Suprapubic skin (tissue), 4 donors: ENCODE results near the gene ARAP2. TPM values are rescaled to one million over a fixed set of nuclear protein-coding genes. Genes with fewer than 3 reads are reported as not detected.

Experiments
- DNase-seq, 2 donors: peaks; one replicate each; pipeline ENCODE4 v3.0.0-alpha.2; 2019; ENCODE audit warnings: low spot score in 2 of 2
- H3K27ac ChIP-seq: fragments of 200-600 bp; sonication (generic); one replicate; pipeline ENCODE4 v1.5.1; 2019
- H3K27me3 ChIP-seq: fragments of 200-600 bp; sonication (generic); one replicate; pipeline ENCODE4 v1.5.1; 2019
- H3K36me3 ChIP-seq: fragments of 200-600 bp; sonication (generic); one replicate; pipeline ENCODE4 v1.5.1; 2019
- H3K4me1 ChIP-seq: fragments of 200-600 bp; sonication (generic); one replicate; pipeline ENCODE4 v1.5.1; 2019
- H3K4me3 ChIP-seq: fragments of 200-600 bp; sonication (generic); one replicate; pipeline ENCODE4 v1.5.1; 2019; ENCODE audit warnings: mild to moderate bottlenecking
- H3K9me3 ChIP-seq: fragments of 200-600 bp; sonication (generic); one replicate; pipeline ENCODE4 v1.5.1; 2019
- EP300 ChIP-seq: sonication (generic); formaldehyde crosslinking; IDR thresholded peaks from one replicate; pipeline ENCODE4 v1.6.1; 2017; ENCODE audit warnings: antibody characterized with exemption
- POLR2A ChIP-seq, 2 donors: fragments of 450-650 bp; IDR thresholded peaks; one replicate each; pipeline ENCODE4 v1.6.1; 2017; ENCODE audit warnings: antibody characterized with exemption in 2 of 2, mild to moderate bottlenecking in 2 of 2, moderate library complexity in 2 of 2
- POLR2AphosphoS5 ChIP-seq, 3 donors: sonication (generic); formaldehyde crosslinking; IDR thresholded peaks; one replicate each; pipeline ENCODE4 v1.6.1; 2017; ENCODE audit warnings: antibody characterized with exemption in 3 of 3
- WGBS: methylation state at CpG from one replicate; pipeline ENCODE4 v1.1.5; 2018; 5-methylcytosine and 5-hydroxymethylcytosine counted together
- total RNA-seq, 4 donors: library from RNA; depleted of rRNA; stranded (reverse); fragments of >200 nt; gene quantifications; one replicate each; pipeline ENCODE4 v1.1.0, GENCODE V29; 2016
- TF ChIP-seq, protein P1 (sequence below), 2 donors: fragments of 200-600 bp in 1 of 2; fragments of 450-650 bp in 1 of 2; sonication (generic) in 1 of 2; IDR thresholded peaks; one replicate each; pipeline ENCODE4 v1.5.1; 2016 to 2019; ENCODE audit warnings: antibody characterized with exemption in 2 of 2, mild to moderate bottlenecking in 1 of 2, moderate library complexity in 1 of 2

Gene ARAP2
- total RNA-seq, 4 donors from 2014 or later = 88.2 to 203 (median 117) TPM

- no peak overlapping the region for H3K4me3 ChIP-seq
- no peaks in the 10 kb centered on the region for H3K9me3 ChIP-seq
- H3K27ac ChIP-seq = no peak overlapping the region
- TF ChIP-seq EP300 (no peak), POLR2AphosphoS5 (IDR thresholded peaks at IDR 0.05) (no peak), POLR2A (IDR thresholded peaks at IDR 0.05) (no peak)
- TF ChIP-seq, protein P1, sequence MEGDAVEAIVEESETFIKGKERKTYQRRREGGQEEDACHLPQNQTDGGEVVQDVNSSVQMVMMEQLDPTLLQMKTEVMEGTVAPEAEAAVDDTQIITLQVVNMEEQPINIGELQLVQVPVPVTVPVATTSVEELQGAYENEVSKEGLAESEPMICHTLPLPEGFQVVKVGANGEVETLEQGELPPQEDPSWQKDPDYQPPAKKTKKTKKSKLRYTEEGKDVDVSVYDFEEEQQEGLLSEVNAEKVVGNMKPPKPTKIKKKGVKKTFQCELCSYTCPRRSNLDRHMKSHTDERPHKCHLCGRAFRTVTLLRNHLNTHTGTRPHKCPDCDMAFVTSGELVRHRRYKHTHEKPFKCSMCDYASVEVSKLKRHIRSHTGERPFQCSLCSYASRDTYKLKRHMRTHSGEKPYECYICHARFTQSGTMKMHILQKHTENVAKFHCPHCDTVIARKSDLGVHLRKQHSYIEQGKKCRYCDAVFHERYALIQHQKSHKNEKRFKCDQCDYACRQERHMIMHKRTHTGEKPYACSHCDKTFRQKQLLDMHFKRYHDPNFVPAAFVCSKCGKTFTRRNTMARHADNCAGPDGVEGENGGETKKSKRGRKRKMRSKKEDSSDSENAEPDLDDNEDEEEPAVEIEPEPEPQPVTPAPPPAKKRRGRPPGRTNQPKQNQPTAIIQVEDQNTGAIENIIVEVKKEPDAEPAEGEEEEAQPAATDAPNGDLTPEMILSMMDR (IDR thresholded peaks at IDR 0.05) = no peak
- 90% methylated on average over 10 of the region's 10 CpGs for WGBS
- peaks cover 12% of the 10 kb centered on the region for H3K4me1 ChIP-seq
- no peak for DNase-seq
- no peaks in the 10 kb centered on the region for H3K36me3 ChIP-seq
- no peaks in the 10 kb centered on the region for H3K27me3 ChIP-seq
Measured at GRCh38 chr4:36233567-36234266, 10.6 kb downstream of the ARAP2 start.

GRCh38 chr4:36230534-36230933, 13.8 kb downstream of the ARAP2 start:
- no peak for DNase-seq
- no peak overlapping the region for H3K4me3 ChIP-seq
- no peaks in the 10 kb centered on the region for H3K27me3 ChIP-seq
- H3K27ac ChIP-seq = no peak overlapping the region
- no peaks in the 10 kb centered on the region for H3K9me3 ChIP-seq
- TF ChIP-seq POLR2AphosphoS5 (IDR thresholded peaks at IDR 0.05) (no peak), POLR2A (IDR thresholded peaks at IDR 0.05) (no peak), EP300 (no peak)
- TF ChIP-seq, protein P1 (IDR thresholded peaks at IDR 0.05) = no peak
- peaks cover 17% of the 10 kb centered on the region for H3K4me1 ChIP-seq
- WGBS = 71% methylated on average over 3 of the region's 3 CpGs
- no peaks in the 10 kb centered on the region for H3K36me3 ChIP-seq

- no peak for DNase-seq
- TF ChIP-seq EP300 (no peak), POLR2AphosphoS5 (IDR thresholded peaks at IDR 0.05) (no peak), POLR2A (IDR thresholded peaks at IDR 0.05) (no peak)
- TF ChIP-seq, protein P1 (IDR thresholded peaks at IDR 0.05) = no peak
- WGBS = 86% methylated on average over 5 of the region's 5 CpGs
- no peaks in the 10 kb centered on the region for H3K9me3 ChIP-seq
- H3K36me3 ChIP-seq = no peaks in the 10 kb centered on the region
- peaks cover 24% of the 10 kb centered on the region for H3K4me1 ChIP-seq
- no peaks in the 10 kb centered on the region for H3K27me3 ChIP-seq
- H3K27ac ChIP-seq = no peak overlapping the region
- no peak overlapping the region for H3K4me3 ChIP-seq
Measured at GRCh38 chr4:36227913-36228312, 16.4 kb downstream of the ARAP2 start.

DNA sequence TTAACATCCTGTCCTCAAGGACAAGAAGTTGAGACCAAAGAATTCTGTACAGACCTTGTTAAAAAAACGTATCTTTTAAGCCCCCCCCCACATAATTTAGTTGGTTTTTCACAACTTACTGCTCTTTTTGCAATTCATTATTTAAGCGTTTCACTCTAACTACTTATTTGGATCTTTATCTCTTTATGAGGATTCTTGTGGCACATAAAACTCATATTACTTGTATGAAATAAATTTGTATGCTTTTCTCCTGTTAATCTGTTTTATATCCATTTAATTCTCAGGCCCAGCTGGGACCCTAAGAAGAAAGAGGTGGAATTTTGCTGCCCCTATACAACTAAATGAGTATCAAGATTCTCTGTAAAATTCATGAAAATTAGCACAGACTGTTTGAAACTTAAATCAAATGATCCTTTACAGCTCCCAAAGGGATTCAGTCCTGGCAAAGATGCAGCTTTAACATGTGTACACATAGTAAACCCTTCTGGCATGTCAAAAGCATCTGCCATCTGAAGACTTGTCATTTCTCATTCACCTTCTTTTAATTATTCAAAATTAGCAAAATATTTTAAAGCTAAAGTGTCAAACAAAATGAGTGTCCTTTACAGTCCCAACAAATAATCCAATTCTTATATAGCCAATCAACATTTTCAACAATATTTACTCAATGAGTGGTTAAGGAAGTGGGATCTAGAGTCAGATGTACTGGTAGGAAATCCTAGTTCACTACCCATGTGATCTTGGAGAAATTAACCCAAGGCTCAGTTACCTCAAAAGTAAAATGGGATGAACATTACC, 17.7 kb downstream of the ARAP2 start:
- no peaks in the 10 kb centered on the region for H3K27me3 ChIP-seq
- H3K27ac ChIP-seq = no peak overlapping the region
- 59% methylated on average over 2 of the region's 2 CpGs for WGBS
- peaks cover 24% of the 10 kb centered on the region for H3K4me1 ChIP-seq
- H3K4me3 ChIP-seq = no peak overlapping the region
- no peaks in the 10 kb centered on the region for H3K36me3 ChIP-seq
- DNase-seq = no peak
- H3K9me3 ChIP-seq = no peaks in the 10 kb centered on the region
- TF ChIP-seq POLR2AphosphoS5 (IDR thresholded peaks at IDR 0.05) (no peak), POLR2A (IDR thresholded peaks at IDR 0.05) (no peak), EP300 (no peak)

GRCh38 chr4:36224972-36225903, 19.1 kb downstream of the ARAP2 start:
- WGBS = 49% methylated on average over 2 of the region's 2 CpGs
- Histone ChIP-seq H3K27ac (no peak overlapping the region), H3K9me3 (no peaks in the 10 kb centered on the region), H3K4me1 (peaks cover 16% of the 10 kb centered on the region), H3K36me3 (no peaks in the 10 kb centered on the region), H3K4me3 (no peak overlapping the region), H3K27me3 (no peaks in the 10 kb centered on the region)
- TF ChIP-seq EP300 = no peak
- TF ChIP-seq, protein P1 (IDR thresholded peaks at IDR 0.05) = no peak
- TF ChIP-seq POLR2A (IDR thresholded peaks at IDR 0.05) = no peak
- TF ChIP-seq POLR2AphosphoS5 (IDR thresholded peaks at IDR 0.05) = no peak
- DNase-seq = no peak
